GM20431 (cell line): ENCODE results near the gene YKT6.

Experiments used
- in situ Hi-C: fragments of 300-500 bp; cut with MseI, MboI; formaldehyde crosslinking; loops from one replicate; pipeline ENCODE4 v1.15.0; 2020; ENCODE audit warnings: low sequenced_read_pairs; ENCODE audit not compliant: unreplicated experiment

YKT6 gene

GRCh38 chr7:44247868-44248651 is 47.3 kb downstream of the YKT6 start:
- in situ Hi-C loops, result loop anchor here (25.0 kb wide), 1 partner anchor 239 kb away; the partner anchor contains the start of gene NUDCD3

DNA sequence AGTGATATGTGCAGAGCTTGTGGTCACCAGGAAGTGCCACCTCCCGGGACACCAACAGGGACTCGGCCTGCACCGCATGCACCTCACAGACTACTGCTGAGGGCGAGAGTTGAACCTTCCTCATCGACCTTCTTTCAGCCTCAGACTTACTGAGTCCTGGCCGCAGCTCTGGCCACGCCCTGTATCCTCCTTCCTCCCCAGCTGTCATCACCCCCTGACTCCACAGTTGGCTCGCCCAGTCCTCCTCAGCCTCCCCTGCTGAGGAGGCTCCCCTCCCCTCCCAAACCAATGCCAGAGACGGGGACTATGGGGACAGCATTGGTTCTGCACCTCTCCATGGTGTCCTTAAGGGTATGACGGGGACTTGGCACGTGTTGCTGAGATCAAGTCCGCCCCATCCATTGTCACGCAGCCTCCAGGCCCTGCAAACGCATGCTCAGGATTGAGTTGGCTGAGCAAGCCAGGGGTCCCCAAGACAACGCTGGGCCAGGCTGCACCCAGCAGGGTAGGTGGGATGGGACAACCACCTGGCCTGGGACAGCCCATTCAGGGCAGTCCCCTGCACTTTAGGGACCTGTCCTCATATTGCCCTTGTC is 49.0 kb downstream of the YKT6 start:
- in situ Hi-C loops, result loop anchor here (25.0 kb wide), 1 partner anchor 238 kb away; the partner anchor contains the start of gene NUDCD3

GRCh38 chr7:44251269-44251668 is 50.5 kb downstream of the YKT6 start:
- in situ Hi-C loops, result no loop called here

GRCh38 chr7:44251881-44252280 is 51.1 kb downstream of the YKT6 start:
- in situ Hi-C loops, result no loop called here

DNA sequence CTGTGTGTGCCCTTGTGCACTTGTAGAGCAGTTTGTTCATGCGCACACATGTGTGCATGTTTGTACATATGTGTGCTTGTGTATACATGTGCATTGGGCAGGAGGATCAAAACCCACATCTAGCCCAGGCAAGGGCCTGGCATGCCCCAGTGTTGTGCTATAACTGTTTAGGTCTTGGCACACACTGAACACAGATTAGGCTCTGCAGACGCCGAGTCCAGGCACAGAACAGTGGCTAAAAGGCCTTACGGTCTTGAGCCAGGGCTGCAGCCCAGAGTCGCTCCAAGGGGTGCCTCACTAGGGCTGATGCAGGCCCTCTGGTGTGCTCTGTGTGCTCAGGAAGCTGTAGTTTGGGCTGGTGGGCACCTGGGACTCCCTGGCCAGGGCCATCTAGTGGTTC is 55.7 kb downstream of the YKT6 start:
- in situ Hi-C loops, result no loop called here

GRCh38 chr7:44257213-44257612 is 56.4 kb downstream of the YKT6 start:
- in situ Hi-C loops, result no loop called here

- in situ Hi-C loops, result no loop called here
These were observed 57.0 kb downstream of the YKT6 start for GRCh38 chr7:44257618-44258422.

DNA sequence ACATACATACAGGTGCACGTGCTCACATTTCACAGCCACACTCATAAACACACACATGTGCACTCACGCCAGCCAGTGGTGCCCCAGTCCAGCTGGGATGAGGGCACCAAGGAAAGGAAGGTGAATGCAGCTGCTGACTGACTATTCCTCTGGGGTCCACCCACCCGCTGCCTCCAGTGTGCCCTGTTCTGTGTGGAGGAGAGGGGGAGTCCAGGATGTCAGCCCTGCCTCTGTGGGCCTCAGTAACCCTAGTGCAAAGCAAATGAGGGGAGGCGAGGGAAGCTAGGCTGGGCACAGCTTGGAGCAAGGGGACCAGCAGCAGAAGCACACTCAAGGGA is 57.6 kb downstream of the YKT6 start:
- in situ Hi-C loops, result no loop called here

DNA sequence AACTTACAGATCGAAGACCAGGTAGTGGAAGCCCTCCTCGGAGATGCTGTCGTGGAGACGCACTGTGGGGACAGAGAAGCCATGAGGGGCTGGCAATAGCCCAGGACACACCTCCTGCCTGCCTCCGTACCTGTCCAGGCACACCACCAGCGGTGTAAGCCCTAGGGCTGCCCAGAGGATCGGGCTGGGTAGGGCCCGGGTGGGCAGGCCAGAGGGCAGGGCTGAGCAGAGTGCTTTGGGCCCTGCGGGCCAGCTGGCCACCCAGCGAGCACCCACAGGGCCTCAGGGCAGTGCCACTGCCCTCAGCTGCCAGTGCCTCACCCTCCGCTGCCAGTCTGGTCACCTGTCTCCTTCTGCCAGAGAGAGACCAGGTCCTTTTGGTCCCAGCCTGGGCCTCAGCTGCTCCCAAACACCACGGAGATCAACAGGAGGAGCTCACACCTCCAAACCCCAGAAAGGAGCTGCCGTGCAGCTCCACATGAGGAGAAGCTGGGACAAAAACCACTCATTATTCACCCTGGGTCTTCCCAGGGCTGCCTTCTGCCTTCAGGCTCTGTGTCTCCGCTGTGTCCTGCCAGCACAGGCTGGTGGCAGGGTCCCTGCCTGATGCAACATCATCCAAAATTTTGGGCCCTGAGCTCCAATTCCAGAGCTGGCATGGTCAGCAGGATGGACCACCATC is 58.2 kb downstream of the YKT6 start:
- in situ Hi-C loops, result no loop called here

GRCh38 chr7:44259547-44260457 is 59.0 kb downstream of the YKT6 start:
- in situ Hi-C loops, result no loop called here

- in situ Hi-C loops, result no loop called here
These were observed 60.5 kb downstream of the YKT6 start for GRCh38 chr7:44261240-44261639.

- in situ Hi-C loops, result no loop called here
These were observed 61.3 kb downstream of the YKT6 start for GRCh38 chr7:44262031-44262430.

DNA sequence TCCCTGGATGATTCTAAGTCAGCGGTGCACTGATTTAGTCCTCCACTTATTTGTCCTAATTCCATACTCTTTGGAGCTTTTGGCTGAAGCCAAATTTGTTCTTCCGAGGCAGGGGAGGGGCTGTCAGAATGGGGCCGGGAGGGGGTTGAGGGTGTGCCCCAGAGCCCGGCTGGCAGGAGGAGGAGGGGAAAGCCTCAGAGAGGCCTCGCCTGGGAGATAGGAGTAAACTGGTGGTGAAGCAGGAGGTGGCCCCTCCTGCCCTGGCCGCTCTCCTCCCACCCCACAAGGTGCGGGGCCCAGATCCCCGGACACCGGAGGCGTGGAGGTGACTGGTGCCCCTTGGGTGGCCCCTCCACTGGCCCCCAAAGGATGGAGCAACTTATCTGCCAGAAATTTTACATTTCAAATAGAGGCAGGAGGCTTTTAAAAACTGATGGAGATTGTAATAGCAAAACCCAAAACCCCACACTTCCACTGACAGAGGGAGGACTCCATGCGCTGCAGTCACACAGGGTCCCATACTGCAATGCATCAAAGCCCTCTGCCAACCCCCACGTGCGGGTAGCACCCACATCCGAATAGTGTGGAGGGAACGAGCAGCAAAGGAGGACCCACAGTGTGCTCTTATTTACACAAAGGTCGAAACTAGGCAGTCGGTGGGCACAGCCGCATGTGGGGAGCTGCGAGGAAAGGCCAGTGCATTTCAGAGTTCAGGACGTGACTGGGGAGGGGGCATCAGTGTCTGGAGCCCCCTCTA is 62.7 kb downstream of the YKT6 start:
- in situ Hi-C loops, result no loop called here
